K562 (cell line): Measurements from ENCODE around the gene CCSER1. TPM values are rescaled to one million over a fixed set of nuclear protein-coding genes. Genes with fewer than 3 reads are reported as not detected.
"Not testable (repeated sequence)": the region's sequence is repeated elsewhere in the genome, so short reads cannot be mapped to it uniquely, and the experiment has no call there.

Experiments
- ATAC-seq: fragments of 200-7000 bp; cut with Tn5 transposase; 3 replicates; pipeline ENCODE4 v1.9.1; 2020; ENCODE audit warnings: moderate library complexity
- BruUV-seq: library from RNA; stranded (reverse); fragments of 400-500 nt; replicated peaks from 2 replicates; lab custom pipeline; 2021; lab: Mats Ljungman, UMichigan
- CTCF ChIA-PET: fragments of 300-600 bp; formaldehyde crosslinking; extraction: SDS; loops from one replicate; lab custom pipeline; 2021; ENCODE audit warnings: low intra/inter-chr PET ratio; lab: Yijun Ruan, JAX
- POLR2A ChIA-PET: fragments of 300-600, 350-650 bp; sonication (Branson Sonifier 250); formaldehyde crosslinking; extraction: SDS; loops from one replicate; lab custom pipeline; 2021; ENCODE audit warnings: antibody characterized with exemption, inconsistent platforms; lab: Yijun Ruan, JAX
- DNase-seq, 4 experiments: peaks; one replicate each; pipeline versions ENCODE4 v3.0.0 to v3.0.0-alpha.2; 2011 to 2018; ENCODE audit warnings: low spot score in 3 of 4, mixed read lengths in 3 of 4; ENCODE audit errors: extremely low read depth in 1 of 4
- FAIRE-seq: peaks from 2 replicates; lab custom pipeline; 2011; peaks lifted over from hg19 to GRCh38; lab: Jason Lieb, UNC
- H2AFZ ChIP-seq: 2 replicates; pipeline ENCODE4 v1.6.0; 2011; ENCODE audit warnings: low read depth, low read length, control low read depth, inconsistent platforms
- H3K27ac ChIP-seq: fragments of 200-600 bp; 3 replicates; pipeline ENCODE4 v1.8.0; 2011; ENCODE audit warnings: low read depth, mild to moderate bottlenecking, control low read depth, inconsistent platforms, low read length, moderate library complexity, mixed read lengths; ENCODE audit errors: extremely low read depth
- H3K27me3 ChIP-seq, 2 experiments: fragments of 300-600 bp in 1 of 2; 2 replicates in 1 of 2; 3 replicates in 1 of 2; pipeline versions ENCODE4 v1.6.0 to v1.8.0; 2011; ENCODE audit warnings: inconsistent platforms in 2 of 2, low read length in 2 of 2, mild to moderate bottlenecking in 1 of 2, mixed read lengths in 1 of 2, moderate library complexity in 1 of 2; ENCODE audit not compliant: control insufficient read depth in 2 of 2, insufficient read depth in 2 of 2
- H3K36me3 ChIP-seq: fragments of 300-600 bp; 3 replicates; pipeline ENCODE4 v1.8.0; 2011; ENCODE audit warnings: mild to moderate bottlenecking, low read length, inconsistent platforms; ENCODE audit not compliant: control insufficient read depth, insufficient read depth
- H3K4me1 ChIP-seq, 2 experiments: fragments of 200-600 bp in 1 of 2; replicated peaks in 1 of 2; 2 replicates in 1 of 2; 3 replicates in 1 of 2; pipeline versions ENCODE4 v1.5.1 to v1.8.0; 2011; ENCODE audit warnings: inconsistent platforms in 2 of 2, low read length in 2 of 2, mild to moderate bottlenecking in 1 of 2, mixed read lengths in 1 of 2, moderate library complexity in 1 of 2; ENCODE audit not compliant: control insufficient read depth in 2 of 2, insufficient read depth in 2 of 2
- H3K4me2 ChIP-seq: 2 replicates; pipeline ENCODE4 v1.6.1; 2011; ENCODE audit warnings: low read length, control low read depth, inconsistent platforms, mixed read lengths; ENCODE audit not compliant: insufficient read depth
- H3K4me3 ChIP-seq: fragments of 200-600 bp; sonication (generic), shearing (Covaris generic); 2 replicates; pipeline ENCODE4 v1.5.1; 2016; ENCODE audit warnings: control low read depth, inconsistent platforms
- H3K79me2 ChIP-seq: fragments of 200-600 bp; 3 replicates; pipeline ENCODE4 v1.8.0; 2011; ENCODE audit warnings: low read length, inconsistent platforms; ENCODE audit not compliant: control insufficient read depth, insufficient read depth
- H3K9ac ChIP-seq, 2 experiments: 2 replicates each; pipeline versions ENCODE4 v1.6.0 to v1.6.1; 2011; ENCODE audit warnings: low read depth in 2 of 2, low read length in 2 of 2, control low read depth in 1 of 2, inconsistent platforms in 1 of 2, mild to moderate bottlenecking in 1 of 2, mixed read lengths in 1 of 2; ENCODE audit not compliant: insufficient read depth in 1 of 2
- H3K9me1 ChIP-seq: one replicate; pipeline ENCODE4 v1.6.0; 2011; ENCODE audit warnings: inconsistent platforms, mild to moderate bottlenecking, low read length, moderate library complexity; ENCODE audit not compliant: control insufficient read depth, insufficient read depth
- H3K9me3 ChIP-seq: replicated peaks from 2 replicates; pipeline ENCODE4 v1.5.1; 2011; ENCODE audit warnings: low read depth, low read length, inconsistent platforms; ENCODE audit not compliant: control insufficient read depth, insufficient read depth
- H4K20me1 ChIP-seq: replicated peaks from 2 replicates; pipeline ENCODE4 v1.6.1; 2011; ENCODE audit warnings: low read length, inconsistent platforms, mixed read lengths; ENCODE audit not compliant: control insufficient read depth, insufficient read depth
- ETS1 ChIP-seq: conservative IDR thresholded peaks from 2 replicates; pipeline ENCODE4 v1.6.1; 2011; ENCODE audit warnings: low read depth, mild to moderate bottlenecking, low read length; ENCODE audit not compliant: control insufficient read depth
- ZNF407 ChIP-seq: fragments of 450-650 bp; IDR thresholded peaks from 2 replicates; pipeline ENCODE4 v1.6.1; 2016; ENCODE audit warnings: low read depth
- WGBS: fragments of 100-300 bp; shearing (Covaris generic); methylation state at CpG from one replicate; pipeline ENCODE4 v1.1.6; 2016; ENCODE audit warnings: low coverage, mixed read lengths; ENCODE audit not compliant: insufficient coverage; ENCODE audit errors: missing lambda C conversion rate; 5-methylcytosine and 5-hydroxymethylcytosine counted together
- in situ Hi-C: fragments of 300-500 bp; cut with MboI; formaldehyde crosslinking; loops from 4 replicates; pipeline ENCODE4 v1.15.0; 2018; ENCODE audit warnings: inconsistent platforms, mixed read lengths
- intact Hi-C: fragments of 100-400 bp; cut with micrococcal nuclease; formaldehyde crosslinking; loops from 2 replicates; pipeline ENCODE4 v1.14.2; 2022
- polyA plus RNA-seq, 8 experiments: library from polyadenylated mRNA; depleted of rRNA in 4 of 8; stranded (reverse) in 5 of 8; unstranded in 3 of 8; fragments of >200 nt; fragmentation: Nextera tagmentation in 2 of 8; fragmentation: Illumina TruSeq in 1 of 8; extraction: Ambion mirVana in 2 of 8; extraction: Trizol in 1 of 8; gene quantifications; 2 replicates each; pipeline versions ENCODE4 v1.2.1 to v1.2.3, GENCODE V29; 2011 to 2014; ENCODE audit warnings: inconsistent platforms in 1 of 8, missing spikeins in 1 of 8
- total RNA-seq, 7 experiments: library from RNA; depleted of rRNA in 6 of 7; stranded (reverse); fragments of >200 nt in 6 of 7; fragmentation: Illumina TruSeq in 2 of 7; extraction: Trizol in 2 of 7; gene quantifications; 2 replicates each; pipeline versions ENCODE4 v1.2.1 to v1.2.3, GENCODE V29; 2011 to 2021; ENCODE audit warnings: low replicate concordance in 1 of 7

CCSER1 gene
- total and polyA plus RNA-seq, 9 of the 15 experiments (the other 6 are each of a cell fraction or from before 2014, with no cell fraction given), result not detected

GRCh38 chr4:90906239-90906638 is 779.0 kb downstream of the CCSER1 start (continued):
- TF ChIP-seq ZNF407 (no peak), ETS1 (no peak)

- H3K9me3 ChIP-seq, DNase-seq, ATAC-seq, H3K27me3 ChIP-seq, FAIRE-seq, H3K27ac ChIP-seq, POLR2A ChIA-PET, H3K4me1 ChIP-seq, H3K4me3 ChIP-seq, BruUV-seq, in situ Hi-C loops, H3K4me2 ChIP-seq, H3K79me2 ChIP-seq, H3K36me3 ChIP-seq, CTCF ChIA-PET, H3K9ac ChIP-seq, H2AFZ ChIP-seq, intact Hi-C loops, H3K9me1 ChIP-seq, H4K20me1 ChIP-seq: not testable (repeated sequence)
- WGBS, result 2% methylated on average over 15 of the region's 17 CpGs
Observed at GRCh38 chr4:90911724-90912434, 784.7 kb downstream of the CCSER1 start.
